KMS-11 (cell line): ENCODE measurements around the gene DDX49.

Experiments
- H2AFZ ChIP-seq: fragments of 200-600 bp; sonication (generic); 2 replicates; pipeline ENCODE4 v1.6.1; 2016; ENCODE audit warnings: antibody characterized with exemption, mixed run types, low read depth
- H3K27ac ChIP-seq: fragments of 200-600 bp; sonication (generic); 2 replicates; pipeline ENCODE4 v1.6.1; 2016; ENCODE audit warnings: mild to moderate bottlenecking, mixed run types
- H3K27me3 ChIP-seq: fragments of 200-600 bp; sonication (generic); 2 replicates; pipeline ENCODE4 v1.6.1; 2017; ENCODE audit warnings: mild to moderate bottlenecking, low read depth, mixed run types, moderate library complexity; ENCODE audit not compliant: insufficient read depth
- H3K36me3 ChIP-seq: fragments of 200-600 bp; sonication (generic); 2 replicates; pipeline ENCODE4 v1.6.1; 2017; ENCODE audit warnings: mild to moderate bottlenecking, mixed run types; ENCODE audit not compliant: insufficient read depth
- H3K4me1 ChIP-seq: fragments of 200-600 bp; sonication (generic); 2 replicates; pipeline ENCODE4 v1.6.1; 2016; ENCODE audit warnings: mild to moderate bottlenecking, low read depth, mixed run types; ENCODE audit not compliant: poor library complexity, severe bottlenecking
- H3K4me2 ChIP-seq: fragments of 200-600 bp; sonication (generic); 2 replicates; pipeline ENCODE4 v1.7.0; 2016; ENCODE audit warnings: mild to moderate bottlenecking, mixed run types
- H3K4me3 ChIP-seq: fragments of 200-600 bp; sonication (generic); IDR thresholded peaks from 2 replicates; pipeline ENCODE4 v1.6.1; 2017; ENCODE audit warnings: low read depth, low read length, mixed read lengths; ENCODE audit not compliant: insufficient read depth
- H3K79me2 ChIP-seq: fragments of 200-600 bp; sonication (generic); 2 replicates; pipeline ENCODE4 v1.6.1; 2016; ENCODE audit warnings: low read depth, mixed run types; ENCODE audit not compliant: insufficient read depth
- H3K9ac ChIP-seq: fragments of 200-600 bp; sonication (generic); 2 replicates; pipeline ENCODE4 v1.6.1; 2016; ENCODE audit warnings: mild to moderate bottlenecking, mixed run types
- H4K20me1 ChIP-seq: fragments of 200-600 bp; sonication (generic); 2 replicates; pipeline ENCODE4 v1.6.1; 2016; ENCODE audit warnings: mild to moderate bottlenecking, mixed run types; ENCODE audit not compliant: insufficient read depth
- TF ChIP-seq, protein P1 (sequence below): fragments of 200-600 bp; sonication (generic); conservative IDR thresholded peaks from 2 replicates; pipeline ENCODE4 v1.6.1; 2017; ENCODE audit warnings: low read depth, mild to moderate bottlenecking, antibody characterized with exemption, low read length, moderate library complexity, mixed read lengths

Gene DDX49

DNA sequence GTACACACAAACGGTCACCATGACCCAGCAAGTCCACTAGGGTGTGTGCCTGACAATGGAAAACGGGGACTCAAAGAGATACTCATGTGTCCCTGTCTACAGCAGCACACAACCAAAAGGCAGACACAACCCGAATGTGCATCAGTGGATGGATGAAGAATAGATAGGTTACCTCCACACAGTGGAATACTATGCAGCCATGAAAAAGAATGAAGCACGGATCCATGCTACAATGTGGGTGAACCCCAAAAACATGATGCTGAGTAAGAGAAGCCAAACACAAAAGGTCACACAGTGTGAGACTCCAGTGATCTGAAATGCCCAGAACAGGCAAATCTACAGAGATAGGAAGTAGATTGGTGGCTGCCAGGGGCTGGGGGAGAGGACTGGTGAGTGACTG lies 32.5 kb upstream of the DDX49 start:
- Histone ChIP-seq H4K20me1 (no peaks in the 10 kb centered on the region), H3K4me2 (no peak overlapping the region), H3K27ac (no peak overlapping the region), H2AFZ (no peak overlapping the region), H3K9ac (no peak overlapping the region), H3K79me2 (no peaks in the 10 kb centered on the region), H3K36me3 (no peaks in the 10 kb centered on the region), H3K27me3 (peaks cover 12% of the 10 kb centered on the region; the same call in 1 of the 2 replicates), H3K4me1 (peaks cover 9% of the 10 kb centered on the region), H3K4me3 (no peak overlapping the region)
- TF ChIP-seq, protein P1, sequence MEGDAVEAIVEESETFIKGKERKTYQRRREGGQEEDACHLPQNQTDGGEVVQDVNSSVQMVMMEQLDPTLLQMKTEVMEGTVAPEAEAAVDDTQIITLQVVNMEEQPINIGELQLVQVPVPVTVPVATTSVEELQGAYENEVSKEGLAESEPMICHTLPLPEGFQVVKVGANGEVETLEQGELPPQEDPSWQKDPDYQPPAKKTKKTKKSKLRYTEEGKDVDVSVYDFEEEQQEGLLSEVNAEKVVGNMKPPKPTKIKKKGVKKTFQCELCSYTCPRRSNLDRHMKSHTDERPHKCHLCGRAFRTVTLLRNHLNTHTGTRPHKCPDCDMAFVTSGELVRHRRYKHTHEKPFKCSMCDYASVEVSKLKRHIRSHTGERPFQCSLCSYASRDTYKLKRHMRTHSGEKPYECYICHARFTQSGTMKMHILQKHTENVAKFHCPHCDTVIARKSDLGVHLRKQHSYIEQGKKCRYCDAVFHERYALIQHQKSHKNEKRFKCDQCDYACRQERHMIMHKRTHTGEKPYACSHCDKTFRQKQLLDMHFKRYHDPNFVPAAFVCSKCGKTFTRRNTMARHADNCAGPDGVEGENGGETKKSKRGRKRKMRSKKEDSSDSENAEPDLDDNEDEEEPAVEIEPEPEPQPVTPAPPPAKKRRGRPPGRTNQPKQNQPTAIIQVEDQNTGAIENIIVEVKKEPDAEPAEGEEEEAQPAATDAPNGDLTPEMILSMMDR: no peak

DNA sequence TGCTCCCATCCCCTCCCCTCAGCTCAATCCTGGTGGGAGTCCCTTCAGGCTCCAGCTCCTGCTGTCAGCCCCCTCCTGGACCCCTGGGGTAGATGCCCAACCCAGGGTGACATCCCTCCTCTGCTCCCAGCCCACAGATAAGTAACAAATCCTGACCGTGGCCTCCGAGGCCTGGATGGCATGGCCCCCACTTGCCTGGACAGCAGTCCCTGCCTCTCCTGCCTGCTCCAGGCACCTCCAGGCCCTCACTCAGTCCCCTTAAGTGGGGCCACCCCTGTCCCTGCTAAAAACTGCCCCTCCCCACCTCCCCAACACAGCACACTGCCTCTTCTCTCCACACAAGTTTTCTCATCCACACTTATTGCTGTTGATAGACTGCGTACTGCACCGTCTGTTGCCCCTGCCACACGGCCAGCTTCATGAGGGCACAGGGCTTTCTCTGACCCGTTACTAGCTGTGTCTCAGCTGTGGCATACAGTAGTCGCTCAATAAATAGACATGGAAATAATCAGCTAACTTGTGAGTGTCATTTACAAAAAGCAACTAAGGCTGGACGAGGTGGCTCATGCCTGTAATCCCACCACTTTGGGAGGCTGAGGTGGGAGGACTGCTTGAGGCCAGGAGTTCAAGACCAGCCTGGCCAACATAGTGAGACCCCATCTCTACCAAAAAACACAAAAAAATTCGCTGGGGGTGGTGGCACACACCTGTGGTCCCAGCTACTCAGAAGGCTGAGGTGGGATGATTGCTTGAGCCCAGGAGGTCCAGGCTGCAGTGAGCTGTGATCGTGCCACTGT lies 29.4 kb upstream of the DDX49 start:
- no peak overlapping the region for H3K27ac ChIP-seq
- H3K79me2 ChIP-seq: no peaks in the 10 kb centered on the region
- H3K36me3 ChIP-seq: no peaks in the 10 kb centered on the region
- H3K4me1 ChIP-seq: no peaks in the 10 kb centered on the region
- H3K4me2 ChIP-seq: no peak overlapping the region
- H3K9ac ChIP-seq: no peak overlapping the region
- H3K4me3 ChIP-seq: no peak overlapping the region
- no peaks in the 10 kb centered on the region for H4K20me1 ChIP-seq
- TF ChIP-seq, protein P1: no peak
- H3K27me3 ChIP-seq: peaks cover 36% of the 10 kb centered on the region; the same call in 1 of the 2 replicates
- H2AFZ ChIP-seq: no peak overlapping the region

DNA sequence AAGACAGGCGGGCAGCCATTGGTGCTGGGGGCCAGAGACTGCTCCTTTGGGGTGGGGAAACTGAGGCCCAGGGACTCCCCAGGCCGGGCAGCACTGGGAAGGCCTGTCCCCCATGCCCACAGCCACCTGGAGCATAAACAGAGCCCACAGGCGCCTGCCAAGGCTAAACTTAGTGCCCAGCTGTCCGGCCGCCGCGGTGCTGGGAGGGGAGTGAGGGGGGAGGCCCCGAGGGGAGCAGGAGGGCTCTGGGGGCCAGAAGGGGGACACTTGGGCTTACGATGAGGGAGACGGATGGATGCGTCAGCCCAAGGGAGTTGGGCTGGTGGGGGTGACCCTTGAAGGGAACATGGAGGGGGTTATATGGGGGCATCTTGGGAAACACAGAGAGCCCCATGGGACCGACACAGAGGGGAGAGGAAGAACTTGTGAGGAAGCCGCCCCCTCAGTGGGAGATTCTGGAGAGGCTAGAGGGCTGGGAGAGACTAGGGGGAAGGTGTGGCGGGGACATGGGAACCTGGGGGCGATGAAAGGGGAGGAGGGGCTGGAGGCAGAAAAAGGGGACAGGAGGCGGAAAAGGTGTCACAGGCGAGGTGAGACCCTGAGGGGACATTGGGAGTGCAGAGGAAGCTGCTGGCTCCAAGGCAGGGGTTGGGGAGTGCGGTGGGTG lies 25.8 kb upstream of the DDX49 start:
- no peak overlapping the region for H3K4me3 ChIP-seq
- H4K20me1 ChIP-seq: no peaks in the 10 kb centered on the region
- H3K79me2 ChIP-seq: no peaks in the 10 kb centered on the region
- TF ChIP-seq, protein P1: no peak
- H3K9ac ChIP-seq: no peak overlapping the region
- H3K27me3 ChIP-seq: peaks cover 52% of the 10 kb centered on the region; the same call in 1 of the 2 replicates
- no peak overlapping the region for H3K27ac ChIP-seq
- no peak overlapping the region for H3K4me2 ChIP-seq
- no peaks in the 10 kb centered on the region for H3K36me3 ChIP-seq
- H2AFZ ChIP-seq: no peak overlapping the region
- no peaks in the 10 kb centered on the region for H3K4me1 ChIP-seq

DNA sequence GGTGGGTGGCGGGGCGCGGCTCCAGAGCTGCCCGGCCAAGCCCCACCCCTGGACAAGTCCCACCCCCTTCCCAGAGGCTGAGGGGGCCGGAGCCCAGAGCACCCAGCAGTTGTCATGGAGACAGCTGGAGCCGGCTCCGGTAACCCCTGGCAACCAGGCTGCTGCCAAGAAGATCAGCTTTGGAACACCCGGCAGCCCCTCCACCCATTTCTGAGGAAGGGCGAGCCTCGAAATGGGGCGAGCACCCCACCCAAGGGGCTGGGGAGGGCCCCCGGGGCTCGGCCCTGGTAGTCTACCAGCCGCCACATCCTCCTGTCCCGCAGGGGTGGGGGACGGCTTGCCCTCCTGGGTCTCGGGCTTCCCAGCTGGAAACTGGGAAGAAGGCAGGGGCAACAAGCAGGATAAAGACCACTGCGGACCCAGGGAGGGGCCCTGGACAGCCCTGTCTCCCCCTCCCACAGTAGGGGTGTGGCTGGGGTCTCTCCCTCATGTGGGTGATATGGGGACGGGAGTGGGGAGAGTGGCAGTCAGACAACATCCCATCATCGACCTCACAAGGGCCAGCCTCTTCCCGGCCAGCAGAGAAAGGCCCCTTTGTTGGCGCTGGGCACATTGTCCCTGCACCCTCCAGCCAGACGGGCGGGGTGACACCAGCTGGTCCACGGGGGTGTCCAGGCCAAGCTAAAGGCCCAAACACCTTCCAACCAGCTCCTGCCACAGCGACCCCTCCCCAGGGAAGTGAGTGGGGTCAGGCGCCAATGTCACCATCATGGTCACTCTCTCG lies 25.1 kb upstream of the DDX49 start:
- H3K4me2 ChIP-seq: no peak overlapping the region; the same call in 1 of the 2 replicates
- no peak overlapping the region for H3K9ac ChIP-seq
- no peak overlapping the region for H2AFZ ChIP-seq
- H3K27ac ChIP-seq: no peak overlapping the region
- H3K4me3 ChIP-seq: no peak overlapping the region
- H3K4me1 ChIP-seq: no peaks in the 10 kb centered on the region
- no peaks in the 10 kb centered on the region for H4K20me1 ChIP-seq
- H3K27me3 ChIP-seq: peaks cover 51% of the 10 kb centered on the region; the same call in 1 of the 2 replicates
- H3K79me2 ChIP-seq: no peaks in the 10 kb centered on the region
- H3K36me3 ChIP-seq: no peaks in the 10 kb centered on the region
- TF ChIP-seq, protein P1: no peak
